Retina (tissue), 1 donor: ENCODE data around the gene SLC7A9.
"Not testable (repeated sequence)": the region's sequence is repeated elsewhere in the genome, so short reads cannot be mapped to it uniquely, and the experiment has no call there.

Source experiments
- DNase-seq: peaks from one replicate; pipeline ENCODE4 v3.0.0-alpha.2; 2016

Gene SLC7A9

DNA sequence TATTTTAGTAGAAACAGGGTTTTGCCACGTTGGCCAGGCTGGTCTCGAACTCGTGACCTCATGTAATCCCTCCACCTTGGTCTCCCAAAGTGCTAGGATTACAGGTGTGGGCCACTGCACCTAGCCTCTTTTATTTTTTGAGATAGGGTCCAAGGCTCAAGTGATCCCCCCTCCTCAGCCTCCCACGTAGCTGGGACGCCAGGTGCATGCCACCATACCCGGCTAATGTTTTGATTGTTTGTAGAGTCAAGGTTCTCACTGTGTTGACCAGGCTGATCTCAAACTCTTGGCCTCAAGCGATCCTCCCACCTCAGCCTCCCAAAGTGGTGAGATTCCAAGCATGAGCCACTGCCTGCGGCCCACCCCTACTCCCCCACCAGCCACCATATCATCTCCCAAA is 6.3 kb downstream of the SLC7A9 start:
- no peak for DNase-seq

DNA sequence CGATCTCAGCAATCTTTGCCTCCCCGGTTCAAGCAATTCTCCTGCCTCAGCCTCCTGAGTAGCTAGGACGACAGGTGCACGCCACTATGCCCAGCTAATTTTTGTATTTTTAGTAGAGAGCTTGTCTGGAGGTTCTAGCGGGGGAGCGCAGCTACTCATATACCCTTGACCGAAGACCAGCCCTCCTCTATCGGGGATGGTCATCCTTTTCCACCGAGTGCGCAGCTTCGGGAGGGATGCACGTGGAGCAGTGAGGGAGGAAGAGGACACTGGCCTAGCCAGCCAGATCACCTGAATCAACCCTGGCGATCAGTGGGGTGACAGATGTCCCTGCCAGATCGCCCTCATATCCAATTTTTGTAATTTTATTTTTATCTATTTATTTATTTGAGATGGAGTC is 6.8 kb downstream of the SLC7A9 start:
- no peak for DNase-seq

DNA sequence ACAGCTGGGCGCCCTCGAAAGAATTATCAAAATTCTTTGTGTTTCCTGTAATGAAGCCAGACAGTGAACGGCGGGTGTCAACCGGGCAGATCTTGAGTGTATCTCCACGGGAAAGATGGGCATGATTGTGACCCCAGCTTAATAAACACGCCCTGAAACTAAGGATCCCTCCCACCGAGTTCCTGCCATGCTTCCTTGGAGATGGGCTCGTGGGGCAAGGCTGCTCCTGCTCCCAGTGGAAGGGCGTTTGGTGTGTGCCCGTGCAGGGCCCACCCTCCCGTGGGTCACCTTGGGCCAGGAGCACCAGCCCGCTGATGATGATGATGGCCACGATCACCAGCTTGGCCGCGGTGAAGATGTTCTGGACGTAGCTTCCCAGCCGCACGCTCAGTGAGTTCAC is 7.4 kb downstream of the SLC7A9 start:
- no peak for DNase-seq

DNA sequence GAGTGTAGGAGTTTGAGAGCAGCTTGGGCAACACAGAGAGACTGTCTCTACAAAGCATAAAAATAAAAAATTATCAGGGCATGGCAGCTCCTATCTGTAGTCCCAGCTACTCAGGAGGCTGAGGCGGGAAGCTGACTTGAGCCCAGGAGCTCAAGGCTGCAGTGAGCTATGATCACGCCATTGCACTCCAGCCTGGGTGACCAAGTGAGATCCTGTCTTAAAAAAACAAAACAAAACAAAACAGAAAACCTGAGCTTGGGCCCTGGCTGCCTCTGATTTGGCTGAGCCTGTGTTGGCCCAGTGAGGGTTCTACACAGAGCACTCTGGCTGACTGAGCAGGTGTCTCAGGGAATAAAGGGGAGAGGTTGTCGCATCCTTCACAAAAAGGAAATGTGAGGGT is 8.0 kb downstream of the SLC7A9 start:
- DNase-seq: no peak

DNA sequence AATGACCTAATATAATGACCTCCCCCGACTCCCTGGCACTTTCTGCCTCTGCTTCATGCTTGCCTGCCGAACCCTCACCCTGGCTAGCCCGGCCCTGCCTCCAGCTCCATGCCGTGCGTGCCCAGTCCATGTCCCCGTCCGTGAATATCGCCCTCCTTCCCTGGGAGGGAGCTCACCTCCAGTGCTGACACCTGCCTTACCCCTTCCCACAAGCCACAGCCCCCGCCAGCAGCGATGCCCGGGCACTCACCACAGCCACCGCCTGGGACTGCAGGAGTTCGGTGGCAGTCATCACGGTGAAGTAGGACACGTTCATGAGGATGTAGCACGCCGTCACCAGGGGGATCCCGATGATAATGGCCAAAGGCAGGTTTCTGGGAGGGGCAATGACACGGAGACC is 10.0 kb downstream of the SLC7A9 start:
- DNase-seq: no peak

DNA sequence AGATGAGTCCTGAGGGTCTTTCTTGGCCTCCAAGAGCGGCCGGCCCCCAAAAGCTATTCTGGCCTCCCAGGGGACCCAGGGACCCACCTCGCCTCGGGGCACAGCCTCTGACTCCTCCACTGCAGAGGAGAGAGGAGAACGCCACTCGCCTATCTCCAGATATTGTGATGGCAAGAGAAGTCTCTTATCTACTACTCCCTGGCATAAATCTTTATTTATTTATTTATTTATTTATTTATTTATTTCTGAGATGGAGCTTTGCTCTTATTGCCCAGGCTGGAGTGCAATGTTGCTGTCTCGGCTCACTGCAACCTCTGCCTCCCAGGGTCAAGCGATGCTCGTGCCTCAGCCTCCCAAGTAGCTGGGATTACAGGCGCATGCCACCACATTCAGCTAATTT is 11.0 kb downstream of the SLC7A9 start:
- no peak for DNase-seq

DNA sequence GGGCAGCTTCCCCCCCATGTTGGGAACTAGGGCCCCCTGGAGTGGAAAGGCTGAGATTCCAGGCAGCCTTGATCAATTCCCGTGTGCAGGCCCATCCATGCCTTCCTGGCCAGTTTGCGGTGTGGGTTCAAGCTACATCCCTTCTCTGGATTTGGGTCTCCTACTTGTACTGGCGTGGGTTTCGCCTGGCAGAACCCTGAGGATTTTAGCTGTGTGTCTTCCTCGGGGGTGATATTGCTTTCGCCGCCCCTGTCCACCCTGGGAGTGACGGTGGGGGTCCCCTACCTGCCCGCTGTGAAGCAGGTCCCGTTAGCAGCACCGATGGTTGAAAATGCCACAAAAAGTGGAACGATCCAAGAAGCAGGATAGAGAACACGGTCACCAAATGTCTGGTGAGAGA is 11.4 kb downstream of the SLC7A9 start:
- no peak for DNase-seq

DNA sequence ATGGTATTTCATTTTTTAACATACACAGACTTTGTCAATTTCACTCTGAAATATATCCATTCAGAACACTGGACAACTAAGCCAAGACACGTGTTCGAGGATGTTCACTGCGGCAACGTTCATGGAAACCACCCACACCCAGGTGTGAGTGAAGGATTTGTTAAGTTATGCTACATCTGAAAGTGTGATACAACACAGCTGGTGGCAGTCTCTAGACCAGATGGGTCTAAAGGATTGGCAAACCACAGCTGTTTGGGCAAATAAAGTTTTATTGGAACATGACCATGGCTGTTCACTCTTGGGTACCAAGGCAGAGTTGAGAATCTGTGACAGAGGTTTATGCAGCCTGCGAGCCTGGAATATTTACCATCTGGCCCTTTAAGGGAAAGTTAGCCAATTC is 12.0 kb downstream of the SLC7A9 start:
- DNase-seq: no peak

DNA sequence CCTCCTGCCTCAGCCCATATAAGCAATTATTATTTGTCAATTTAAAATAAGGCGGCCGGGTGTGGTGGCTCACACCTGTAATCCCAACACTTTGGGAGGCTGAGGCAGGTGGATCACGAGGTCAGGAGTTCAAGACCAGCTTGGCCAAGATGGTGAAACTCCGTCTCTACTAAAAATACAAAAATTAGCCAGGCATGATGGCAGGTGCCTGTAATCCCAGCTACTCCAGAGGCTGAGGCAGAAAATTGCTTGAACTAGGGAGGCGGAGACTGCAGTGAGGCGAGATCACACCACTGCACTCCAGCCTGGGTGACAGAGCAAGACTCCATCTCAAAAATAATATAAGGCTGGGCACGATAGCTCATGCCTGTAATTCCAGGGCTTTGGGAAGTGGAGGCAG is 12.7 kb downstream of the SLC7A9 start:
- not testable (repeated sequence) for DNase-seq

DNA sequence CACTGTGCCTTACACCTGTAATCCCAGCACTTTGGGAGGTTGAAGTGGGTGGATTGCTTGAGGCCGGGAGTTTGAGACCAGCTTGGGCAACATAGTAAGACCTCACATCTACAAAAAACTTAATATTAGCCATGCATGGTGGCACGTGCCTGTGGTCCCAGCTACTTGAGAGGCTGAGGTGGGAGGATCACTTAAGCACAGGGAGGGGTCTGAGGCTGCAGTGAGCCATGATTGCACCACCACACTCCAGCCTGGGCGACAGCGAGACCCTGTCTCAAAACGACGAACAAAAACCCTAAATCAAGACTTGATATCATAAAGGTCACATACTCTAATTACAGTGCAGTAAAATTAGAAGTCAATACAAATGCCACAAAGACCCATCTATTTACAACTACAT is 17.4 kb downstream of the SLC7A9 start:
- DNase-seq: no peak

DNA sequence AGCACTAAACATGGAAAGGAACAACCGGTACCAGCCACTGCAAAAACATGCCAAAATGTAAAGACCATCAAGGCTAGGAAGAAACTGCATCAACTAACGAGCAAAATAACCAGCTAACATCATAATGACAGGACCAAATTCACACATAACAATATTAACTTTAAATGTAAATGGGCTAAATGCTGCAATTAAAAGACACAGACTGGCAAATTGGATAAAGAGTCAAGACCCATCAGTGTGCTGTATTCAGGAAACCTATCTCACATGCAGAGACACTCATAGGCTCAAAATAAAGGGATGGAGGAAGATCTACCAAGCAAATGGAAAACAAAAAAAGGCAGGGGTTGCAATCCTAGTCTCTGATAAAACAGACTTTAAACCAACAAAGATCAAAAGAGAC is 21.5 kb downstream of the SLC7A9 start:
- not testable (repeated sequence) for DNase-seq

DNA sequence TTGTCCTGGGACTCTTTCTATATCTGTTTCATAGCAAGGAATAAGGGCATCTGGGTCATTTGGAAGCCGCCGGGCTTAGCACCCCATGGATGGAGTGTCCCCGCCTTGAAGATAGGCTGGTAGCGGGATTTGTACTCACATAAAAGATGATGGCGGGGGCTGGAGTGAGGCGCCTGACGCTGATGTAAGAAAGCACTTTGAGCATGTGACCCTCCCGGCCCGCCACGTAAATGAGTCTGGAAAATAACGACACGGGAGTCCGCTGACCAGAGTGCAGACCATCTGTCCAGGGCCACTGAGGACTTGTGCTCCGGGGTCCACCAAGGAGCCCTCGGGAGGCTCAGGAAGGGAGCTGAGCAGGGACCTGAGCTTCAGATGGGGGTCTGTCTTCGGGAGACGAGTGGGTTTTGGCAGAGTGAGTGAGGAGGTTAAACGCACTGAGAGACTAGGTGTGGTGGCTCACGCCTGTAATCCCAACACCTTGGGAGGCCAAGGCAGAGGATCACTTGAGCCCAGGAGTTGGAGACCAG is 25.8 kb downstream of the SLC7A9 start:
- DNase-seq: no peak

DNA sequence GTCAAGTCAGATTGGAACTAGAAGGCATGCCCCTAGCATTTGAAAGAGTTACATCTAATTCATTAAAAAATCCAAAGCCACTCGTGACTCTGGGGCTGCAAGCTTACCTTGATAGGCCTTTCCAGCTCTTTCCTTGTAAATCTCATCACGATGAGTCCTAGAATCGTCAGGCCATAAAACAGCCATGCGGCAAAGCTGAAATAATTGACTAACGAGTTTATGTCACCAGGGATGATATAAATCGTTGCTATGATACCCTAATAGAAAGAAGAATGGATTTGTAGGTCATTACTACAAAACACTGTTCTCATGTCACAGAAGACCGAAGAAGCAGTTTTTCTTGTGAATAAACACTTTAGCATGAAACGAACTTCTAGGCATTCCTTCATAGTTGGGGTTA is 27.5 kb downstream of the SLC7A9 start:
- no peak for DNase-seq

DNA sequence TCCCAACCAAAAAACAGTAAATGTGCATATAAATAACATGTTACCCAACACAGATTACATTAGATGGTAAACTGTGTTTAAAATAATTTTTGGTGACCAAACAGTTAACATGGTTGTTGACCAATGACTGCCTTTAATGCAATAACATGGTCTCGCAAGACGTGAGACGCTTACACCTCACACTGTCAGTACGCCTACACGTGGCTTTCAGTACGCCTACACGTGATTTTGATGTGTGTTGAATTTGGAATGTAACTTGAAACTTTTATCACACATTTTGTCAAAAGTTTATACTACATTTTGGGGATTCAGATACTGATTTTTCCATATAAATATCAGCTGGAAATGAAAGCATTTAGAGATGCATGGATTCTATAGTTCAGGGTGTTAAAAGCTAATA is 32.0 kb downstream of the SLC7A9 start:
- DNase-seq: no peak

DNA sequence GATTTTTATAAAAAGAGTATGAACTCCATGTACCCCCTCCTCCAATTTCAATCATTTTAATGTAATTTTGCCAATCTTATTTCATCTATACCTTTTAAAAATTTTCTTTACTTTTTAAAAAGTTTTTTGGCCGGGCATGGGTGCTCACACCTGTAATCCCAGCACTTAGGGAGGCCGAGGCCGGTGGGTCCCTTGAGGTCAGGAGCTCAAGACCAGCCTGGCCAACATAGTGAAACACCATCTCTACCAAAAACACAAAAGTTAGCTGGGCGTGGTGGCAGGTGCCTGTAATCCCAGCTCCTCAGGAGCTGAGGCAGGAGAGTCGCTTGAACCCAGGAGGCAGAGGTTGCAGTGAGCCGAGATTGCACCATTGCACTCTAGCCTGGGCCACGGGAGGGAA is 36.2 kb downstream of the SLC7A9 start:
- not testable (repeated sequence) for DNase-seq

DNA sequence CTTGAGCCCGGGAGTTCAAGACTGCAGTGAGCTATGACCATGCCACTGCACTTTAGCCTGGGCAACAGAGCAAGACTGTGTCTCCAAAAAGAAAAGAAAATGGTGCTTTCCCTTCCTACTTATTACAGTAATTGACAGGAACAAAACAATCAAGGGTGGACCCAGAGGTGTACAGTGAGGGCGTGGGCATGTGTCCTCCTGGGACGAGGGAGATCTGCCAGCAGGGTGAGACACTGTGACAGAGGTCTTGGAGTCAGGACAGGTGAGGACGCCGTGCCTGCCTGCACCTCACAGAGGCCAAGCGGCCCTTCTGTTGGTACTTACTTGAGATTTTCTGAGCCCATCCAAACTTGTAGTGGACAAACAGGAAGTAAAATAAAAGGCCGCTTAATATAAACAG is 36.7 kb downstream of the SLC7A9 start:
- not testable (repeated sequence) for DNase-seq

DNA sequence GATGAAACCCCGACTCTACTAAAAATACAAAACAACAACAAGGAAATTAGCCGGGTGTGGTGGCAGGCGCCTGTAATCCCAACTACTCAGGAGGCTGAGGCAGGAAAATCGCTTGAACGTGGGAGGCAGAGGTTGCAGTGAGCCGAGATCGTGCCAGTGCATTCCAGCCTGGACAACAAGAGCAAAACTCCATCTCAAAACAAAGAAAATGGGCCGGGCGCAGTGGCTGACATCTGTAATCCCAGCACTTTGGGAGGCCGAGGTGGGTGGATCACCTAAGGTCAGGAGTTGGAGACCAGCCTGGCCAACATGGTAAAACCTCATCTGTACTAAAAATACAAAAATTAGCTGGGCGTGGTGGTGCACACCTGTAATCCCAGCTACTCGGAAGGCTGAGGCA is 37.5 kb downstream of the SLC7A9 start:
- DNase-seq: not testable (repeated sequence)

DNA sequence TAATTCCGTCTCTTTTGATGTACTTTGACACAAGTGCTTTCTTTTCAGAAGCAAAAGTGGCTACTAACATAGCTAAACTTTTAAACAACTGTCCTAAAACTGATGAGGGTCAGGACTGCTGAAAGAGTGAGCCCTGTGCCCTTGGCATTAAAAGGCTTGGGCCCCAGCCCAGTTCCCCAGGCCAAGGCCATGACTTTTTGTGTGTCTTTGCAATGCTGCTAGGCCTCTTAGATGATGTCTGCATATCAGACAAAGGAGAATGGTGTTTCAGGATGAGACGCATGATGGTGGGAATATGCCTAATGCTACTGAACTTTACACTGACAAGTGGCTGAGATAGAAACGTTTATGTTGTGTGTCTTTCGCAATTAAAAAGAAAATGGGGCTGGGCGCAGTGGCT is 38.0 kb downstream of the SLC7A9 start:
- DNase-seq: no peak

DNA sequence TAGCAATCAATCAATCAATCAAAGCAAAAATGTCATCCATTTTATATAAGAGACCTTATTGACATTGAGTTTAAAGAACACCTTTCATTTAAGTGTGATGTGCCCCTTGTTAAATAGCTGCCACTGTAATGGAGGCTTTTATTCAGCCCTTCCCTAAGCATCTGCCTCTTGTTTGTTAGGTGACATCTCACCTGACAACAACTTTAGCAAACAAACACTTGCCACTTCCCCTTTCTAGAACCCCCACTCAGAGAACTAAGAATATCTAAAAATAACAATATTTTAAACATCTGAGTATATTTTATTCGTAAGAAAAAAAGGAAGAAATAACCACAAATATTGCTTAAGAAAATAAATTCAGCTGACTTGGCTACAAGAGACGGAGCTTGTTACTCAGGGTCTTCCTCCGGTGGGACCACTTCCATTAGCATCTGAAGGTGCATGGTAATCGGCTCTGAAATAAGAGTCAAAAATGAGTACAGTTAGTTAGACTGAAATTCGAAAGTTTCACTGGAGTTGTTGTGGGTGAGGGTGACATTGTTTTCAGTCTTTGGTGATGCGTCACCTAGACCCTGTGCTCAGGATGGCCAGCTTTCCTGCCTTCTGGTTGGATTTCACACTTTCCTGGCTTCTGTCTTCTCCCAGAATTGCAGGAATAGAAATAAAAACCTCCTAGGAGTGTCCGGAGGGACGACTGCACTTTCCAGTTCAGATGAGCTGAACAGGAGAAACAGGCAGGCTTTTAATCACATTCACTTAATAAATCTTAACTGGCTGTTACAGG is 39.1 kb downstream of the SLC7A9 start:
- DNase-seq: no peak

DNA sequence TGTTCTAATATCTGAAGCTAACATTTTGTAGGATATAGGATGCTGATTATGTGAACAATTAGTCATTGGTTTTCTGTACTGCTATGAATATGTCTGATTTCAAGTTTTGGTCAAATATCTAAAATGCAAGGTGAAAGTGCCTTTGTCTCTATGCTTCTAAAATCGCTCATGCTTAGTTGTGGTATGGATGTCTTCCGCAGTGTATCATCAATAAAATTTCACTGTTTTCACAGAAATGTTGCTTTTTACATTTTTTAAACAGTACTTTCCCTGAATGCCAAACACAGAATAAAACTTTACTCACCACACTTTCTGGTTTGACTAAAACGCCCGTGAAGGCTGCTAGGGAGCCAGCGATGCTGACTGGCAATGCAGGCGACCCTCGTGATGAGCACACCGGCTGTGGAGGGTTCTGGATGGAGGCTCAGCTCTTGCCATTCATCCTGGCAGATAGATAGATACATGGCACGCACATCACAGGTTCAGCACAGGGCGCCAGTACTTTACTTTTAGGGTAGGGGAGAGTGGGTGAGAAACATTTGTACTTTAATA is 40.1 kb downstream of the SLC7A9 start:
- no peak for DNase-seq

DNA sequence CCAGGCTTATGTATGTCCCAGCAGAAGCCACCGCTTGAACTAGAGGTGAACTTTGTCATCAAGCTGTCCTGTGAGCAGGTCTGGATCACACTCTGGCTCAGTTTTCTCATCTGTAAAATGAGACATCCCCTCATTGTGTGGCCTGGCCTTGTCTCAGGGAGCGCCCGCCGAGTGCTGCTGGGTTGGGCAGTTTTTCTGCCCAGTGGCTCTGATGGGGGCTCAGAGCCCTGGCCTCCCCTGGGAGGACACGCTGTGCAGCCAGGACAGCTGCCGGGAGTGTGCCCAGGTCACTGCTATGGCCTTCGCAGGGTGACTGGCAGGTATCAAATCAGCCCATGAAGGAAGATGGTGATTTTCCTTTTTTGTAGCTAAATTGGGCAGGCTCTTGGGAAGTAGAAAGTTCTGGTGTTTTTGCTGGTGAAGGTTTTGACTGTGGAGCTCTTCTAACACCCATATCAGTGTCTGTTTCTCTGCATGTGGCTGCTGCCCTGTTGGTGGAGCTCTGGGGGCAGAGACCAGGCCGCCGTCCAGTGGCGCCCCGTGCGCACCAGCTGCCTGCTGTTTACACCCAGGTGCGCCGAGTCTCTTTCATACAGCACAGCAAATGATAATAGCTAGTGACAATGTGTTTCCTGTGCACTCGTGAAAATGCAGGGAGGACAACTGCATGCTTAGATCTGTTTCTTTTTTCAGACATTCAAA is 40.8 kb downstream of the SLC7A9 start:
- no peak for DNase-seq

DNA sequence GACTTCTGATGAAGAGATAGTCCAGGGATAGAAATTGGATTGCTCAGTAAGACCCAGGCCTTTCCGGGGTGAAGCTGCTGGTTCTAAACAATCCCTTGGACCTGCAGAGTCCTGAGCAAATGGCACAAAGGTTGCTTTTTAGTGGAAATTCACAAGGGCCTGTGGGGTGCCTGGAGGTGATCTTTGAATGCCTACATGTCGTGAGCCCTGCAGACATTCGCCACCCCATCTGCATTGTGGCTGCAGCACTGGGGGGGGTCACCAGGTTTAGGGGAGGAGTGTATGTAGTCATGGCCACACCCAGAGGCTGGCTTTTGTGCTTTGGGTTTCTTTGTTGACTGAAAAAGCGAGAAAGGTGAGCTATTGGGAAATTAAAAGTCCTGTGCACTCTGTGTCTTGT is 41.4 kb downstream of the SLC7A9 start:
- DNase-seq: no peak

DNA sequence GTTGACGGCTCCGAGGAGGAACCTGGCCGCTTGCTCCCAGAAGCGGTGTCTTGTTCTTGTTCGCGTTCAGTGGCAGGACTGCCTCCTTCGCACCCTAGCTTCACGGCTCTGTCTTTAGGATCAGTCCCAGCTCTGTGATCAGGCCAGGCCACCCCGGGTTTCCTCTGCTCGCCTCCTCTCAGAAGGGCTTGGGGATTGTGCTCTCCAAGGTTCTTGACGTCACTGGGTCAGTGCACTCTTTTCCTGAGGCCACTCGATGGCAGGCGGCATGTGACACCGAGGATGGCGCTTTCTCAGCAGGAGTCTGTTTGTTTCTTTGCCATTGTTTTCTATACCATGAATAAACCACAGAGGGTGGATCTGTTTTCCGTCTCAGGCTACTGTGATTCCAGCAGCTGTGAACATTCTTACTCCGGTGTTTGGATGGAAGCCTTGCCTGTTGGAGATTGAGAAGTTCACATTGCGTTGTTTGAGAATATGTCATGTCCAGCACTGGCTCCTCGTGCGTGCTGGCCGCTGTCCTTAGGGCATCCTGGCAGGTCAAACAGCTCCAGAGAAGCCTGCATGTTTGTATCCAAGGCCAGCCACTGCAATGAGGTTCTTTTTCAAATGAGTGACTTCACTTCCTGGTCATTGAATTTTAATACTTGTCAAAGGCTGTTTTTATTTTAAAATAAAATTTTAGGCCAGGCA is 44.5 kb downstream of the SLC7A9 start:
- DNase-seq: peak; percentile 43
